GM19467 (cell line): ENCODE results near the gene DLEC1.

Experiments
- ATAC-seq: cut with Tn5 transposase; IDR thresholded peaks from one replicate; pipeline ENCODE4 v1.9.1; 2021; ENCODE audit warnings: mild to moderate bottlenecking, moderate library complexity; ENCODE audit not compliant: unreplicated experiment

Gene DLEC1

GRCh38 chr3:38105525-38105924 is 66.5 kb downstream of the DLEC1 start:
- no peak for ATAC-seq

- ATAC-seq: no peak
Measured at GRCh38 chr3:38107911-38108648, 69.1 kb downstream of the DLEC1 start.

GRCh38 chr3:38108649-38109579 is 69.9 kb downstream of the DLEC1 start:
- ATAC-seq: no peak

GRCh38 chr3:38109580-38110313 is 70.7 kb downstream of the DLEC1 start:
- ATAC-seq: no peak

- ATAC-seq: no peak
Measured at GRCh38 chr3:38110314-38111050, 71.5 kb downstream of the DLEC1 start.

- ATAC-seq: no peak
Measured at GRCh38 chr3:38111201-38111600, 72.2 kb downstream of the DLEC1 start.

- ATAC-seq: no peak
Measured at GRCh38 chr3:38111696-38112377, 72.8 kb downstream of the DLEC1 start.

GRCh38 chr3:38112378-38112761 is 73.4 kb downstream of the DLEC1 start:
- ATAC-seq: no peak

GRCh38 chr3:38114052-38114874 is 75.3 kb downstream of the DLEC1 start:
- ATAC-seq: no peak

GRCh38 chr3:38114875-38115644 is 76.1 kb downstream of the DLEC1 start:
- no peak for ATAC-seq

GRCh38 chr3:38115645-38116427 is 76.8 kb downstream of the DLEC1 start:
- ATAC-seq: no peak

GRCh38 chr3:38116471-38117162 is 77.6 kb downstream of the DLEC1 start:
- ATAC-seq: no peak

- ATAC-seq: no peak
Measured at GRCh38 chr3:38117163-38117716, 78.2 kb downstream of the DLEC1 start.

GRCh38 chr3:38117748-38118420 is 78.9 kb downstream of the DLEC1 start:
- peak; percentile 66 for ATAC-seq

- ATAC-seq: no peak
Measured at GRCh38 chr3:38118421-38119247, 79.6 kb downstream of the DLEC1 start.

- no peak for ATAC-seq
Measured at GRCh38 chr3:38119248-38119544, 80.2 kb downstream of the DLEC1 start.
